HuH-7.5 (cell line): Measurements from ENCODE around the gene GRIA3.
"Not testable (repeated sequence)": the region's sequence is repeated elsewhere in the genome, so short reads cannot be mapped to it uniquely, and the experiment has no call there.

Source experiments
- DNase-seq: peaks from one replicate; pipeline ENCODE4 v3.0.0; 2011; ENCODE audit warnings: low spot score

Gene GRIA3

GRCh38 chrX:123348468-123348867, 164.4 kb downstream of the GRIA3 start:
- DNase-seq, result no peak

GRCh38 chrX:123350226-123350625, 166.1 kb downstream of the GRIA3 start:
- no peak for DNase-seq

- DNase-seq, result no peak
These were observed 173.9 kb downstream of the GRIA3 start for GRCh38 chrX:123357941-123358340.

- no peak for DNase-seq
These were observed 174.4 kb downstream of the GRIA3 start for GRCh38 chrX:123358457-123358856.

GRCh38 chrX:123361371-123361770, 177.3 kb downstream of the GRIA3 start:
- DNase-seq, result no peak

GRCh38 chrX:123386196-123386595, 202.1 kb downstream of the GRIA3 start:
- not testable (repeated sequence) for DNase-seq

GRCh38 chrX:123392921-123393320, 208.8 kb downstream of the GRIA3 start:
- DNase-seq, result no peak

- no peak for DNase-seq
These were observed 215.6 kb downstream of the GRIA3 start for GRCh38 chrX:123399709-123400108.

- DNase-seq, result no peak
These were observed 221.2 kb downstream of the GRIA3 start for GRCh38 chrX:123405231-123405630.

GRCh38 chrX:123408821-123409737, 225.0 kb downstream of the GRIA3 start:
- no peak for DNase-seq

- no peak for DNase-seq
These were observed 238.8 kb downstream of the GRIA3 start for GRCh38 chrX:123422875-123423274.

GRCh38 chrX:123424546-123424945, 240.5 kb downstream of the GRIA3 start:
- DNase-seq, result no peak

GRCh38 chrX:123425471-123425870, 241.4 kb downstream of the GRIA3 start:
- no peak for DNase-seq

GRCh38 chrX:123425904-123426303, 241.8 kb downstream of the GRIA3 start:
- no peak for DNase-seq

- no peak for DNase-seq
These were observed 248.5 kb downstream of the GRIA3 start for GRCh38 chrX:123432361-123433150.

- DNase-seq, result no peak
These were observed 252.5 kb downstream of the GRIA3 start for GRCh38 chrX:123436512-123437136.

GRCh38 chrX:123439926-123440325, 255.8 kb downstream of the GRIA3 start:
- DNase-seq, result not testable (repeated sequence)

- no peak for DNase-seq
These were observed 258.7 kb downstream of the GRIA3 start for GRCh38 chrX:123442764-123443163.

GRCh38 chrX:123447506-123447905, 263.4 kb downstream of the GRIA3 start:
- no peak for DNase-seq

- no peak for DNase-seq
These were observed 265.3 kb downstream of the GRIA3 start for GRCh38 chrX:123449335-123449734.

GRCh38 chrX:123450222-123450621, 266.1 kb downstream of the GRIA3 start:
- no peak for DNase-seq

- DNase-seq, result no peak
These were observed 270.8 kb downstream of the GRIA3 start for GRCh38 chrX:123454712-123455431.
